GM21381 (cell line): ENCODE data around the gene TMCC1.

Experiments used
- ATAC-seq: cut with Tn5 transposase; IDR thresholded peaks from one replicate; pipeline ENCODE4 v1.9.1; 2021; ENCODE audit warnings: mild to moderate bottlenecking, moderate library complexity; ENCODE audit not compliant: unreplicated experiment

Gene TMCC1

GRCh38 chr3:129626744-129627349, 266.7 kb downstream of the TMCC1 start:
- peak; percentile 94 for ATAC-seq

DNA sequence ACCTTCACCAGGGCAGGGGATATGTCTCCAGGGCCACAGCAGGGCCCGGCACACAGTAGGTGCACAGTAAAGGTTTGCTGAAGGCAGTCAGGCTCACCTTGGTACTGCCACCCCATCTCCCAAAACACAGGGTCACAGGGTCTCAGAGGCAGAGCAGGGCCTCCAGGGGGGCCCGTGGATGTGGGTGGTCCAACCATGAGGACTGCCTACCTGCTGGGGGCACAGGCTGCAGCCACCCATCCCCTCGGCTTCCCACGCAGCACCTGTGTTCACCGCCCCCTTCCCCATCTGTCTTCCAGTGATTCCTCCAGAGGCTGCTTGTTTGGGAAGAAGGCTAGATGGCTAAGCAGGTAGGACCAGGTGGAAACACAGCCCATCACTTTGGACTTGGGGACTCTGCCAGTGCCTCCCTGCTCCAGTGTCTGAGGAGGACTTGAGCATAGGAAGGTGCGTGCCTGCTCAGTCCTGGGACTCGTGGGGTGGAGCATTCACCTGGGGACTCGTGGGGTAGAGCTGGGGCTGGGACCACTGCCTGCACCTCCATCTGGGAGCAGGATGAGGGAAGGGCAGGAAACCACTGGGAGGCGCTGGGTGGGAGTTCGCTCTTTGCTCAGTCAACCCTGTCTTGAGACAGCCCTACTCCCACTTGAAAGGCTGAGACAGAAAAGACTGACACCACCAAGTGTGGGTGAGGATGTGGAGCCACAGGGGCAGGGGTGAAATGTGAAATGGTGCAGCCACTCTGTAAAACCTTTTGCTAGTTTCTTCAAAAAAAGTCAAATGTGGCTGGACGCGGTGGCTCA, 268.2 kb downstream of the TMCC1 start:
- ATAC-seq = no peak

DNA sequence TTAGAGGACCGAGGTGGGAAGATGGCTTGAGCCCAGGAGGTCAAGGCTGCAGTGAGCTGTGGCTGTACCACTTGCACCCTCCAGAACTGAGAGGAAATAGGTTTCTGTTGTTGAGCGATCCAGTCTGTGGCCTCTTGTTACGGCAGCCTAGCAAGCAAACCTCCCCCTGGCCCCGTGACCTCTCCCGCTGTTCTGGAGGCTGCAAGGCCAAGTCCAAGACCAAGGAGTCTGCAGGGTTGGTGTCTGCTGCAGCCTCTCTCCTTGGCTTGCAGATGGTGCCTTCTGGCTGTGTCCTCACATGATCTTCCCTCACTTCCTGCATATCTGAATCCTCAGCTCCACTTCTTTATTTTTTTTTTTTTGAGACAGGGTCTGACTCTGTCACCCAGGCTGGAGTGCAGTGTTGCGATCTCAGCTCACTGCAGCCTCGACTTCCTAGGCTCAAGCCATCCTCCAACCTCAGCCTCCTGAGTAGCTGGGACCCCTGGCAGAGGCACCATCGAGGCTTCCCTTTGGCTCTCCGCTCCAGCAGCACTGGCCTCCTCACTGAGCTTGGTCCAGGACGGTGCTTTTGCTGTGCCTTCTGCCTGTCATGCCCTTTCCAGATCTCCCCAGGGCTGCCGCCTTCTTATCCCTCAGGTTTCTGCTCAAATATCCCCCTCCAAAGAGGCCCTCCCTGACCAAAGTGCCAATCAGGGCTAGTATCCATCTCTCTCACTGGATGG, 269.0 kb downstream of the TMCC1 start:
- no peak for ATAC-seq

DNA sequence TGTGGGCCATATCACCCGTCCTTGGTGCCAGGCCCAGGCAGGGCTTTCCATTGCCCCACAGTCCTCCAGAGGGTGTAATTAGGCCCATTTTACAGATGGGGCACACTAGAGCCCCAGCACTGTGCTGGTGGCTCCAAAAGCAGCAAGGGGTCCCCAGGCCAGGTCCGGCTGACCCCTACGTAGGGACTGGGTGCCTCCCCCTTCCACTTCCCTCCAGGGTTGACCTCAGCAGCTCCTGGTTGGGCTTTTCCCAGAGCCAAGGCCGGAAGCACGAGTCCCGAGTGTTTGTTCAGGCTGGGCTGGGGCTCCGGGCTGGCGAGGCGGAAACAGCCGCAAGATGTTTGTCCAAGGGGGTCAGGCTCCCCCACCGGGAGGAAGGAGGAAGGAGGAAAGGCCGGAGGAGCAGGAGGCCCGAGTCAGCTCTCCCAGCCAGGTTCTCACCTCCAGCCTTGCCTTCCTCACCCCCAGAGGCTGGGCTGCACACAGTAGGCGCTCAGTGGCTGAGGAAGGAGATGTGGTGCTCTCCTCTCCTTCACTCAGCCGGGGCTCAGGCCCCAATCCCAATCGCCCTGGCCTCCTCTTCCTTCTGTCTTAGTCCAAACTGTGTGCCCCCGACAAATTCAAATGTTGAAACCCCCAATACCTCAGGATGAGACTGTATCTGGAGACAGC, 269.9 kb downstream of the TMCC1 start:
- ATAC-seq = no peak

DNA sequence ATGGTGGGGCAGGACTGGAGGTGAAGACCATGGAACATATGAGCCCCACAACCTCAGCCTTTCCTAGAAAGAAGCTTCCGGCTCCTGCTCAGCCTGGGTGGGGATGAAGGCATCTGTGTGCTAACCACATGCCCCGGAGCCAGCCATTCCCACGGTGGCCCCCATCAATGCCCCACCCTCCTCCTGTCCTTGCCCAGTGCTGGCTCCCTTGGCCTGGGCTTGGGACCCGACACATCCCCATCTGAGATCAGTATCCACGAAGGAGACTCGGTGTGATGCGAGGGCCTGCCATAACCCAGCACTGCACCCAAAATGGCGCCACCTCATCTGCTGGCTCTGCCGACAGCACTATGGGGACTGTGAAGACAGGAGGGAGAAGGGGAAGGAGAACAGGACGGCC, 270.6 kb downstream of the TMCC1 start:
- ATAC-seq = no peak

- no peak for ATAC-seq
These were observed 271.2 kb downstream of the TMCC1 start for GRCh38 chr3:129622226-129622874.

DNA sequence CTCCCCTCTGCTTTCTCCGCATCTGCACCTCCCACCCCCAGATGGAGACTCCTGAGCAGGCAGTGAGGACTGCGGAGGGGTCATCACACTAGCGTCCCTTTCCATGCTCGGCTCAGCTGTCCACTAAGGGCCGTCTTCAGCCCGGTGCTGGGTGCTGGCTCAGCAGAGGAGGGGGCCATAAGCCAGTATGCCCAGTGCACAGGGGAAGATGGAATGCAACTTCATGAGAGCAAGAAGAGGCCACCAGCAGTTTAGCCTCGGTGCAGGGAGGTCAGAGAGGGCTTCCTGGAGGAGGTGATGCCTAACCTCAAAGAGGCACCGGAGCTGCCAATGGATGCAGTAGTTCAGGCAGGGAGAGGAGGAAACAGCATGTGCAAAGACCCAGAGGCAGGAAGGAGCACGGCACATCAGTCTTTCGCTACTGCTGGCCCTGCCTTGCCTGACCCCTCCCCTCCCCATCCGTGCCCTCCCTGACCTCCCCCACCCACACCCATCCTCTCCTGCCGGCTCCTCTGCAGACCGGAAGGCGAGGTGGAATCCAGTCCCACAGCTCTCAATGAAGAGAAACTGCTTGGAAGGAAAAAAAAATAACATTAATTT, 271.8 kb downstream of the TMCC1 start:
- ATAC-seq = no peak

DNA sequence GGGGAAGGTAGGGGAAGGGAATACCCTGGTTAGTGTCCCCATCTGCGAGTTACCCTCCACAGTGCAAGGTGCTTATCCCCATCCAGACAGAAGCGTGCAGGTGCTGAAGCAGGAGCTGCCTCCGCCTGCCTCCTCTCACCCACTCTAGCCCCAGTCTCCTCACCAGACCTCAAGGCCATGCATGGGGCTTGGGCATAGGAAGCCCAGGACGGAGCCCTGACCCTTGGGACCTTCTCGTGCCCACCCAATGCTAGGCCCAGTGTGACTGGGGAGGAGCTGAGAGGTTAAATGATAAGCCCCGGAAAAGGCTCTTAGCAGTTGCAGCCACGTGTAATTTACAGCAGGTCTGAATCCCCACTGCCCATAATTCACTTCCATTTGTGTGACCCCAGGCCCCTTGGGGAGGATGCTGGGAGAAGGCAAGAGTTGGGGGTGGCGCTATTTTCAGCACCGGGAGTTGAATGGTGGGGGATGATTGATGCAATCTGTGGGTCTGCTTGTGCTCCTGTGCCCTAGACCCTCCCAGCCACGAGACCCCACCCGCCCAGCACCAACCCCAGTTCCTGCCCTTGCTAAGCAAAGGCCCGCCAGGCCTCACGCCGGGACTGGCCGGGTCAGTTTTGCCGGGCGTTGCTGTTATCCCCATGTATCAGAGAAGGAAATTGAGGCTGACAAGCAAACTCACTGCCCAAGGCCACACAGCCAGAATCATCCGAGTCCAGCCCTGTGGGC, 272.5 kb downstream of the TMCC1 start:
- no peak for ATAC-seq

- no peak for ATAC-seq
These were observed 273.8 kb downstream of the TMCC1 start for GRCh38 chr3:129619726-129620162.

DNA sequence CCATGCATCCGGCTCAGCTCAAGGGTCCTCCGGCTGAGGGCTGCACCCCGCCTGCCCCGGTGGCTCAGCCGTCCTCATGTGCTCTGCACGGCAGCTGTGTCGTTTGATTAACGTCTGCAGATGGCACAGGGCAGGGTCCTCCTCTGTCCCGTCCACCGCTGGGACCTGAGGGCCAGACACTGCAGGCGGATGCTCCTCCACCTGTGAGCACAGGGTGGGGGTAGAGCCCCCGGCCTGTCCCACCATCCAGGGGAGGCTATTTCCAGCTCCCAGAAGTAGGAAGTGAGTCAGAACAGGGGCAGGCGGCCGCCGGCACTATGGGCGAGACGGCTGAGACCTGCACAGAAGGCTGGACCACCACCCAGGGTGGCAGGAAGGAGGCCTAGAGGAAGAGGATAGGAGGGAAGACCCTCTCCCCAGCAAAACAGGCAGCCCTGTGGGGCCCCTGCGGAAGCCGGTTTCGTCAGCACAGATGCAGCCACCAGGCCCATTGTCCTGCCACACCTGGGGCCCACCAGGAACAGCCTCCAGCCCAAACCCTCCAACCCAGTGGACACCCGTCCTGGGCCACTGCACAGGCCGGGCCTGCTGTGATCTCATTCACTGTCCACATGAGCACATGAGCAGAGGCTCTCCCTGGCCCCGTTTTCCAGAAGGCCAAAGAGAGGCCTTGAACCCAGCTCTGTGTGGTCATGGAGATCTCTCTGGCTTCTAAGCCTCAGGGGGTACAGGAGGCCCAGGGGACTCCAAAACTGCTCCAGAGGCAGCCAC, 274.4 kb downstream of the TMCC1 start:
- no peak for ATAC-seq

DNA sequence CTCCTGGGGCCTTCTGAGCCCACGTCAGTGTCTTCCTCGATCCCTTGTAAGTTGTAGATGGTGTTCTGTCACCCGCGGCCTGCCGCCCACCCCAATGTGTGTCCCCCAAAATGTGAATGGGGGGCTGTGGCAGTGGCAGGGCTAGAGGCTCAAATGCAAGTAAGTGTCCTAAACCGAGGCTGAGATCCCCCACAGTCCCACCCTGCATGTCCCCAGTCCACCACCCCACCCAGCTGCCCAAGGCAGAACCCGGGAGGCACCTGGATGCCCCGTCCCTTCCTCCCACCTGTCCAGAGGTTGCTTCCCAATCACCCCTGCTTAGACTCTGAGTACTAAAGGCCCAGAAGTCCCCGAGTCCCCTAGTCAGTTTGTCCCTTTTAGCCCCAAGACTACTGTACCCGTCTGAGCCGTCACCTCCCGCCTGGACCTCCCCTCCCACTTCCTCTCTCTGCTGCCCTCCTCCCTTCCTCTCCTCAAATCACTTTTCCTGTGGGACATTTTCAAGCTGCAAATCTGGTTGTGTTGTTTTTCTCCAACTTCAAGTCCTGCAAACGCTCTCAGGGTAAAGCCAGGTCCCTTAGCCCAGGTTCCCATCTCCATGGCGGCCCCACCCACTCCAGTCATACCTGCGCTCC, 275.2 kb downstream of the TMCC1 start:
- no peak for ATAC-seq

DNA sequence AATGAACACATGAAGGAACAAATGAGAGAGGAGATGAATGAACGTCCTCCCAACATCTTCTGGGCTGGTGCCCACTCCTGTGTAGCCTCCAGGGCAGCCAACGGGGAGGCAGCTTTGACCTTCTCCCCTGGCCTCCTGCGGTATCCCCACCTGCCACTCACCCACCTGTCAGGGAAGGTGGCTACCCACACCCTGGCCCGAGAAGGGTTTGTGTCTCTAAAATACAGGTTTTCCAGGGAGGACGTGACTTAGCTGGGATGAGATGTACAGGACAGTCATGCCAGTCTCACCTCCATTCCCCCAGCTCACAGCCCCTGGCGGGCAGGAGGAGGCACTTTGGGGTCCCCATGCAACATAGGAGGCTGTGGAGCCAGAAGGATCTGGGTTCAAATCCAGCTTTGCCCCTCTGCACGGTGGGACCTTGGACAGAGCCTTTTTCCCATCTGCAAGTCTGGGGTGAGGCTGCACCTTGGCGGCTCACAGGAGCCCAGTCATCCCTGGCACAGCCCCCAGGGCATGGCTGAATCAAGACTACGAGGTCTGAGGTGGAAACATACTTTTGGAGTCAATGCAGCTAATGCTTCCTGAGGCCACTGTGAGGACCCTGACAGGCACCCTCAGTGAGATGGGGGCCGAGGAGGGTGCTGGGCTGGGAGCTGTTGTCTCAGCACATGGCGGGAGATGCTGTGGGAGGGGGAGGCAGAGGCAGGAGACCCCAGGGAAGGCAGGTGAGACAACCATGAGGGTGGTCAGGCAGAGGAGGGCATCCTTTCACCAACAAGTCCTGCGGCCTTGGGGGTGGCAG, 275.9 kb downstream of the TMCC1 start:
- no peak for ATAC-seq

- no peak for ATAC-seq
These were observed 276.8 kb downstream of the TMCC1 start for GRCh38 chr3:129616713-129617112.

GRCh38 chr3:129616291-129616690, 277.2 kb downstream of the TMCC1 start:
- no peak for ATAC-seq

GRCh38 chr3:129615751-129616281, 277.7 kb downstream of the TMCC1 start:
- ATAC-seq = no peak

DNA sequence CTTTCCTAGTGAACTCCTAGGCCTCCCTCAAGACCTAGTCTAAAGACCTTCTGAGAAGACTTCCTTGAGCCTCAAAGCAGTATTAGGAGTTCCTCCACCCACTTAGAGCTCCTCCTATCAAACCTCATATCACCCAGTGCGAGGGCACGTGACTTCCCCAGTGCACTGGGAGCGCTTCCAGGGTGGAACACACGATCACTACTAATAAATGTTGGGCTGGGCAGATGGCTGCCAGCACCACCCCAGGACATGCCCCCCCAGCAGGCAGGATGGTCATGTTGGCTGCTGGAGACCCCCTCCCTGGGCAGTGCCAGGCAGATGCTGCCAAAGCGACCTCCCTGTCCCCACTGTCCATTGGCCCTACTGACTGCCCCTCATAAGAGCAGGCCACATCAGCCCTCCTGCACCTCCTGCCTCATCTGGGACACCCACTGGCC, 278.6 kb downstream of the TMCC1 start:
- ATAC-seq = no peak

DNA sequence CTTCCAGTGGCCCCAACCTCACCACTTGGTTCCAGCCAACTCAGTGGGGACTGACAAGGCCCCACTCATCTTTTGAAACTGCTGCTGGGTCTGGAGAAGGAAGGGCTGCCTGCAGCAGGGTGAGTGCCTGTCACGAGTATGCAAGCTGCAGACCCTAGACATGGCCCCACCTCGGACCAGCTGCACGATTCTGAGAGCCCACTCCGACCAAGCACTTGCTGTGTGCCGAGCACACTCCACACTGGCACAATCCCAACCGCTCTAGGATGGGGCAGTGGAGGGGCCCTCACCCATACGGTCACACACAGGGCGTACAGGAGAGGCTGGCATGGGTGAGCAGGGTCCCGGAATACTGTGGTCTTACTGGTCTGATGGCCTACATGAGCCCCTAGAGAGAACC, 279.1 kb downstream of the TMCC1 start:
- no peak for ATAC-seq
